ENCODE results near the gene SLMAP. TPM values are rescaled to one million over a fixed set of nuclear protein-coding genes. Genes with fewer than 3 reads are reported as not detected.

SLMAP gene
- total RNA-seq, 1 experiment from 2014 or later, result 49.2 TPM

- ATAC-seq, result no peak
- TF ChIP-seq POLR2AphosphoS5 (IDR thresholded peaks at IDR 0.05; ENCODE audit: low read depth, low read length), result no peak
- no peak for TF ChIP-seq CTCF (IDR thresholded peaks at IDR 0.05)
- TF ChIP-seq TCF7L2 (IDR thresholded peaks at IDR 0.05; ENCODE audit: low read depth, low read length), result no peak
- TF ChIP-seq SIN3A (IDR thresholded peaks at IDR 0.05; ENCODE audit: borderline replicate concordance, insufficient read depth, low read depth, low read length), result no peak
- no peak for TF ChIP-seq REST (IDR thresholded peaks at IDR 0.05; ENCODE audit: insufficient read depth in 1 of 2, low read depth in 2 of 2, low read length in 1 of 2)
- no peak overlapping the region for H3K27ac ChIP-seq (ENCODE audit: low read length)
- ChIA-PET CTCF (interaction anchor here (0.5 kb wide), 1 partner anchor 248 kb away, joined by 4 read pairs; no protein-coding TSS in a partner anchor), POLR2A (no interaction called here)
- H3K4me1 ChIP-seq (ENCODE audit: control insufficient read depth, insufficient read depth, low read length), result no peaks in the 10 kb centered on the region
- H3K27me3 ChIP-seq (ENCODE audit: control insufficient read depth, insufficient read depth, low read length), result no peaks in the 10 kb centered on the region
- in situ Hi-C loops (cut with HindIII; ENCODE audit: low pct_unique_long_range_greater_than_20kb, low sequenced_read_pairs), result no loop called here
- H3K4me3 ChIP-seq (ENCODE audit: low read depth in 2 of 2, low read length in 2 of 2), result no peak overlapping the region
- H3K36me3 ChIP-seq (ENCODE audit: control insufficient read depth, insufficient read depth, low read length), result no peaks in the 10 kb centered on the region
- no TSS peak for BruUV-seq (replicated peaks)
- no peaks in the 10 kb centered on the region for H3K9me3 ChIP-seq (ENCODE audit: control insufficient read depth, insufficient read depth, low read depth, low read length)
- no peak for DNase-seq (ENCODE audit: low read depth, low spot score)
- intact Hi-C loops (cut with micrococcal nuclease; ENCODE audit: unreplicated experiment), result no loop called here
Observed at GRCh38 chr3:57872606-57873005, 116.5 kb downstream of the SLMAP start.

GRCh38 chr3:57876632-57877031, 120.5 kb downstream of the SLMAP start:
- intact Hi-C loops (cut with micrococcal nuclease; ENCODE audit: unreplicated experiment), result no loop called here
- H3K27me3 ChIP-seq (ENCODE audit: control insufficient read depth, insufficient read depth, low read length), result no peaks in the 10 kb centered on the region
- no peak overlapping the region for H3K27ac ChIP-seq (ENCODE audit: low read length)
- no peak for ATAC-seq
- in situ Hi-C loops (cut with HindIII; ENCODE audit: low pct_unique_long_range_greater_than_20kb, low sequenced_read_pairs), result no loop called here
- H3K36me3 ChIP-seq (ENCODE audit: control insufficient read depth, insufficient read depth, low read length), result no peaks in the 10 kb centered on the region
- no peak overlapping the region for H3K4me3 ChIP-seq (ENCODE audit: low read depth in 2 of 2, low read length in 2 of 2)
- no peaks in the 10 kb centered on the region for H3K9me3 ChIP-seq (ENCODE audit: control insufficient read depth, insufficient read depth, low read depth, low read length)
- DNase-seq (ENCODE audit: low read depth, low spot score), result no peak
- no TSS peak for BruUV-seq (replicated peaks)
- ChIA-PET CTCF (no interaction called here), POLR2A (no interaction called here)
- TF ChIP-seq POLR2AphosphoS5 (IDR thresholded peaks at IDR 0.05; ENCODE audit: low read depth, low read length), result no peak
- no peak for TF ChIP-seq REST (IDR thresholded peaks at IDR 0.05; ENCODE audit: insufficient read depth in 1 of 2, low read depth in 2 of 2, low read length in 1 of 2)
- TF ChIP-seq TCF7L2 (IDR thresholded peaks at IDR 0.05; ENCODE audit: low read depth, low read length), result no peak
- no peak for TF ChIP-seq CTCF (IDR thresholded peaks at IDR 0.05)
- no peak for TF ChIP-seq SIN3A (IDR thresholded peaks at IDR 0.05; ENCODE audit: borderline replicate concordance, insufficient read depth, low read depth, low read length)
- H3K4me1 ChIP-seq (ENCODE audit: control insufficient read depth, insufficient read depth, low read length), result no peaks in the 10 kb centered on the region
